Activated T-cell treated with anti-CD3 and anti-CD28 coated beads for 24 hours (primary cell): ENCODE results near the gene SFT2D3.

Source experiments
- DNase-seq: peaks from one replicate; pipeline ENCODE4 v3.0.0-alpha.2; 2020; ENCODE audit warnings: low read depth

Gene SFT2D3

DNA sequence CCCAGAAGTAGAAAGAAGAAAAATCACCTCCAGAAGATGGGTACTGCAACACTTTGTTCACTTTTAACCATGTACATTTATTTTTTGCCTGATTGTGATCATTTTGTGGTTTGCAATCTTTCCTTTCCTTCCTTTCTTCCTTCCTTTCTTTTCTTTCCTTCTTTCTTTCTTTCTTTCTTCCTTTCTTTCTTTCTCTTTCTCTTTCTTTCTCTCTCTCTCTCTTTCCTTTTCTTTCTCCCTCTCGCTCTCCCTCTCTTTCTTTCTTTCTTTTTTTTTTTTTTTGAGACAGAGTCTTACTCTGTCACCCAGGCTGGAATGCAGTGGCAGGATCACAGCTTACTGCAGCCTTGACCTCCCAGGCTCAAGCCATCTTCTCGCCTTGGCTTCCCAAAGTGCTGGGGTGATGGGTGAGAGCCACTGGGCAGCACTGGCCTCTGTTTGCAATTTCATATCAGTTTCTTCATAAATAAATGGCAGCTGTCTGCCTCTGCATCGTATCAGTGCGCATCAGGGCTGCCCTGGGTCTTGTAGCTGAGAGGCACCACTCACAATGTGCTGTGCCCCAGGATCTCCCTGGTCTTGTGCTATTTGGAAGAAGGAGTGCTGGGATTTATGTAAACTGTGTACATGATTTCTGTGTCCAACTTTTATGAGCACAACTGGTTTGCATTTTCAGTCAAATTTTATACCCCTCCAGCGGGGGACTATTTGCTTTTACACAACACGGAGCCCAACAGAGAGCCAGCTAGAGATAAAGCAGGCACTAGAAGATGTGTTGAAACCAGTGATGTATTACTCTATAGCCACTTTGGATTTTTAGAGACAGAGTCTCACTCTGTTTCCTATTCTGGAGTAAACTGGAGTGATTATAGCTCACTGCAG, 19.1 kb upstream of the SFT2D3 start:
- DNase-seq, result no peak

DNA sequence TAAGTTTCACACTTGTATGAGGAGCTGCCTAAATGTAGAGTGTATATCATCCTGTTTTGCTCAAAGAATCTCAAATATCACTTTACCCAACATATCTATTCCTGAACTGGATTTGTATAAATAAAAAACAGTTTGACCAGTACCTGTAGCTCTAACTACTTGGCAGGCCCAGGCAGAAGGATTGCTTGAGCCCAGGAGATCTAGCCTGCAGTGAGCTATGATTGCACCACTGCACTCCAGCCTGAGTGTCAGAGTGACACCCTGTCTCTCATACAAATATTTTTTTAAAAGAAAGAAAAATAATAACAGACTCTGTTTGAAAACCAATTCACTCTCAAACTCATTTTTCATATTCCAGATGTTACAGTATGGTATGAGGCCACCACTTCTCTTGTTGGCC, 18.2 kb upstream of the SFT2D3 start:
- DNase-seq, result no peak

DNA sequence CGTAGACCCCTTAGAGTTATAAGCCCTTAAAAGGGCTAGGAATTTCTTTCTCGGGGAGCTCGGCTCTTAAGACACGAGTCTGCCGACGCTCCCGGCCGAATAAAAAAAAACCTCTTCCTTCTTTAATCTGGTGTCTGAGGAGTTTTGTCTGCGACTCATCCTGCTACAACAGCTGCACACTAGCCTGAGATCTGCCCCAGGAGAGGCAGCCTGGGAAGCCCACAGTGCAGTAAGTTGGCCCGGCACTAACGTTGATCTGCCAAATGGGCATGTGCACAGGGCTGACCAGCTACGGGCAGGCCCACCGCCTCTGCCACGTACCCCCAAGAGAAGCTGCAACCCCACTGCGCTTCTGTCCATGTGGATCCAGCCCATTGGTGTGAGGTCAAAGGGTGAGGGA, 17.5 kb upstream of the SFT2D3 start:
- no peak for DNase-seq

DNA sequence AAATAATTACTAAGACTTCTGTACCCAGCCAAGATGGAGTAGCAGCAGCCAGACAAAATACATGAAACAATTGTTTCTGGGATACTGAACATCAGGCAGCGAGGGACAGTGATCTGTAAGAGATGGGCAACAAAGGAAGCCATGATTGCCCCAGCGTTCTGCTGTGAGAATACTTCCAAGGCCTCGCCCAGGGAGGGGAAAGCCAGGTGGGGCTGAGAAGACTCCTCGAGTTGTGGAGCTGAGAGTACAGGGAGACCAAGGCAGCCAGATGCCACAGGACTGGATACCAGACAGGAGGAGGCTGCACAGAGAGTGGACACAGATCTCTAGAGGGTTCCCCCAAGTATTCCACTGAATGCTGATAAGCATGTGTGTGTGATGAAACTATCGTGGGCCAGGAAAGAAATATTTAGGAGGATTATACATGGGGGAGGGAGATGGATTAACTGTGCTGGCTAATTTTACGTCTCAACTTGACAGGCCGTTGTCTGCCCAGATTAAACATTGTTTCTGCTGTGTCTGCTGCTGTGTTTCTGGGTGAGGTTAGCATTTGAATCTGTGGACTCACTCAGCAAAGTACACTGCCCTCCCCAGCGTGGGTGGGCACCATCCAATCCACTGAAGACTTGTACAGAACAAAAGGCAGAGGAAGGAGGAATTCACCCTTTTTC, 15.8 kb upstream of the SFT2D3 start:
- DNase-seq, result no peak

DNA sequence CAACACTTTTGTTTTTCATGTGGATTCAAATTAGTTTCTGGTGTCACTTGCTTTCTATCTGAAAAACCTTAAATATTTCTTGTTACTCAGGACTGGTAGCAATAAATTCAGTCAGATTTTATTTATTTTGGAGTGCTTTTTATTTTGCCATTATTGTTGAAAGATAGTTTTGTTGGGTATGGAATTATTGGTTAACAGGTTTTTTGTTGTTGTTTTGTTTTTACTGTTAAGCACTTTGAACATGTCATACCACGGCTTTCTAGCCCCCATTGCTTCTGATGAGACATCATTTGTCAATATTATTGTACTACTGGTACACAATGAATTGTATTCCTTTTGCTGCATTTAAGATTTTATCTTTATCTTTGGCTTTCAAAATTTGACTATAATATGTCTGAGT, 12.9 kb upstream of the SFT2D3 start:
- DNase-seq, result no peak

DNA sequence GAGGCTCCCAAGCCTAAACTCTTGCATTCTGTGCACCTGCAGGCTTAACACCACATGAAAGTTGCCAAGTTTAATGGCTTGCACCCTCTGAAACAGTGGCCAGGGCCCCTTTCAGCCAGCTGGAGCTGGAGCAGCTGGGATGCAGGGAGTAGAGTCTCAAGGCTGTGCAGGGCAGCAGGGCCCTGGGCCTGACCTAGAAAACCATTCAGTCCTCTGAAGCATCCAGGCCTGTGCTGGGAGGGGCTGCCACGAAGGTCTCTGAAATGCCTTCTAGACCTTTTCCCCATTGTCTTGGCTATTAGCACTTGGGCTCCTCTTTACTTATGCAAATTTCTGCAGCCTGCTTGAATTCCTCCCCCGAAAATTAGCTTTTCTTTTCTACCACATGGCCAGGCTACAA, 10.6 kb upstream of the SFT2D3 start:
- DNase-seq, result no peak

DNA sequence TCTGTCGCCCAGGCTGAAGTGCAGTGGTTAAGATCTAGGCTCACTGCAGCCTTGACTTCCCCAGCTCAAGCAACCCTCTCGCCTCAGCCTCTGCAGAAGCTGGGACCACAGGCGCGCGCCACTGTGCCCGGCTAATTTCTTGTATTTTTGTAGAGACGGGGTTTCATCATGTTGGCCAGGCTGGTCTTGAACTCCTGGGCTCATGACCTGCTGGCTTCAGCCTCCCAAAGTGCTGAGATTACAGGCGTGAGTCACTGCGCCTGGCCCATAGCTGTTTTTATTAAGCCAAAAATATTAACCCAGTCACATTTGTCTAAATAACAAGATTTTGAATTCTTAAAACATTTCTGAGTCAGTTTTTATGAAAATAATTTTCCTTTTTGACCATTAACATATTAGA, 6.3 kb upstream of the SFT2D3 start:
- no peak for DNase-seq

DNA sequence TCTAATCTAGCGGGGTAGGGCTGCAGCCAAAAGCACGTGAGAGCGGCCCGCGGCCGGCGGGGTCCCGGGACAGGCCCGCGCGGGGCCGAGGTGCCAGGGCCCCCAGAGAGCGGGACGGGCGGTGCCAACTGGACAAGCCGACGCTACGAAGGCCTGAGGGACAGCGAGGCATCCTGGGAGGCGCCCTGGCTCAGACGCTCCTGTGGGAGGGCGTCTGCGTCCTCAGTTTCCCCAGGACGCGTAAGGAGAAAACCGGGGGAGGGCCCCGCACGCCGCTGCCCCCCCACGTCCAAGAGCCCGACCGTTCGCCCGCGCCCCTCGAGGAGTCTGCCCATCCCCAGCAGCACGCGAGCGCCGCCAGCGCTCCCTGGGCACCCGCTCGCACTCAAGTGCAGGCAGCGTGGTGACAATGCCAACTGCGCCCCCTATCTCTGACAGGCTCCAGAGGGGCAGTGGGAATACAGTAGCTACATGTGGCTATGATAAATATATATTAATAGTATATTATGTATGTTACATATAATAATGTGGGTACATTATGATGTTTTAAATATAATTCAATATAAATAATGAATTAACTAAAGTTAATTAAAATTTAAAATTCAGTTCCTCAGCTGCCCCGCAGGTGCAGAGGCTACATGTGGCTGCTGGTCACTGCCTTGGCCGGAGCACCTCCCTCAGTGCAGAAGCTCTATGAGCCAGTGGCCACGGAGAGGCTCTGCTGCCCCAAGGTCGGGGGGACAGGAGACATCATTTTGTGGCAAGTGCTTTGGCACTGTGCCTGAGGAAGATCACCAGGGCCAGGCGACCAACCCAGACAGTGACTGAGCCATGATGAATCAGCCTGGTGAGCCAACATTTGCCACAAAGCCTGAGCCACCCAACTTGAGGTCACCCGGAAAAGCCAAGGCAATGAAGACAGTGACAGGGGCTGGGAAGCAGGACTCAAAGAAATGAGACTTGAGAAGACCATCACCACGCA, 5.5 kb upstream of the SFT2D3 start:
- DNase-seq, result peak; percentile 48

DNA sequence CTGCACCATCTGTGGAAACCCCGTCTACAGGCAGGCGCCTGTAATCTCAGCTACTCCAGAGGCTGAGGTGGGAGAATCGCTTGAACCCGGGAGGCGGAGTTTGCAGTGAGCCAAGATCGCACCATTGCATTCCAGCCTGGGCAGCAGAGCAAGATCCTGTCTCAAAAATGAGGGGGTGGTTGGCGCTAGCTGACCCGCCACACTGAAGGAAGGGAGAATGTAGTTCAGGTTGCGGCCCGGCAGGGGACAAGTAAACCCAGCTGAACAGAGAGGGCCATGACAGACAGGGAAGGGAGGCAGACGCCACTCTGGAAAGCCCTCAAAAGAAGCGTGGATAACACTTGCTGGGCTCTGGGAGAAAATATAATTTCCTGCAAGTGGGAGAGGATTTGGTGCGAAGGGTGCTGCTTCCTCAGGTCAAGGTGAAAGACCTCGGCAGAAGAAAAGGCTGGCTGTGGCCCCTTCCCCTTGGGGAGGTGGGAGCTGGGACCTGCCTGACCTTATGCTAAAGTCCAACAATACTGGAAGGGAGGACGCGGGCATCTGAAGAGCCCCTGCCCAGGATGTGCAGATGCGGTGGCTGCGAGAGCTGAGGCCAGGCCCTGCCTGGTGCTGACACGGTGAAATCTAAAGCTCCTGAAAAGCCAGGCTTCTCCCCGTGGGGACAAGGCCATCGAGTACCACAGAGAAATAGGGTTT, 3.7 kb upstream of the SFT2D3 start:
- no peak for DNase-seq

DNA sequence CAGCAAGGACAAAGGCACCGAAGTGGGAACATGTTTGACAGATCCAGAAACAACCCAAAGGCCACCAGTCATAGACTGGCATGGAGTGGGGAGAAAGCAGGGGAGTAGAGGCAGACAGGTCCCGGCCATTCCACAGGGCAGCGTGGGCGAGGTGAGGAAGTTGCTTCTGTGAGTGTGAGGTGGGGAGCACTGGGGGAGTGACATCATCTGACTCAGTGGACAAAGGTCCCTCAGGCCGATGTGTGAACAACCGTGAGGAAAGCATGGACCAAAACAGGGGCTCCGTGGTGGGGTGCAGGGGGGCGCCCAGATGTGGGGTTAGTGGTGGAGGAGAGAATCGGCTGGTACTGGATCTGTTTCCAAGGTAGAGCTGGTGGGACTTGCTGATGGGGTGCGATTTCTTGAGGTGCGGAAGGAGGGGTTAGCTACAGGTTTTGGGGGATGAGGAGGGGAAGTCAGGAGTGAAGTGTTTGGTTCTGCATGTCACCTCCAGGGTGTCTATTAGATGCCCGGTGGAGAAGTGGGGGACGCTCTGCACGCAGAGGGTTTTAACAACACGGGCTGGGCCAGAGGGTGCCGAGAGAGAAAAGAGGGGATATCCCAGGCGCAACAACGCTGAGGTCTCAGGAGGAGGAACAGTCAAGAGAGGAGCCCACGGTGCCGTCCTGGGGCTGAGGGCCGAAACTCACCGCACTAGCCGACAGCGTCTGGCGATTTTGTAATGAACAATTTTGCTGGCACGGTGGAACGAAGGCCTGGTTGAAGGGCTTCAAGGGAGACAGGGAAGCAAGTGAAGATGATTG, 2.5 kb upstream of the SFT2D3 start:
- DNase-seq, result no peak

DNA sequence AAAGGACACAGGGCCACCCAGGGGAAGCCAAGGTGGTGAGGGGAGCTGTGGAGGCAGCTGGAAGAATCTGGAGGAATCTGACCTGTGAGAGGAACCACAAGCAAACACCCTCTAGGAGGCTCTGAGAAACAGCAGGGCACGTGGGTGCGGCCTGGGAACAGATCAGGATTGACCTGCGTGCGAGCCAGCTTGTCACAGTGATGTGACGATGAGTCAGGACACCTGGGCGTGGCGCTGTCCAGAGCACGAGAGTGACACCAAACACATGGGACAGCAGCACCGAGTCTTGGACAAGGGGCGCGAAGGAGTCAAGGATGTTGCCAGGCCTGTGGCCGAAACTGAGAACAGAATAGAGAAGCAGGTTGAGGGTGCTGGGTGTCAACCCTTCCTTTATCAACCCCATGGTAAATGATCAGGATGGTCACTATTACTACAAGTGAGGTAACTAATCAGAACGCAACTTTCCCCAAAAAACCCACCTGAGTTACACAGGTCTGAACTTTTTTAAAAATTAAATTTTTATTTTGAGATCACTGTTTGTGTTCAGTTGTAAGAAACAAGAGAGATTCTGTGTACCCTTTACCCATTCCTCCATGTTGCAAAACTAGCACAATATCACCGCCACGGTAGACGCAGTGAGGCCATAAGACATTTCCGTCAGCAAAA, 637 bp upstream of the SFT2D3 start:
- no peak for DNase-seq

DNA sequence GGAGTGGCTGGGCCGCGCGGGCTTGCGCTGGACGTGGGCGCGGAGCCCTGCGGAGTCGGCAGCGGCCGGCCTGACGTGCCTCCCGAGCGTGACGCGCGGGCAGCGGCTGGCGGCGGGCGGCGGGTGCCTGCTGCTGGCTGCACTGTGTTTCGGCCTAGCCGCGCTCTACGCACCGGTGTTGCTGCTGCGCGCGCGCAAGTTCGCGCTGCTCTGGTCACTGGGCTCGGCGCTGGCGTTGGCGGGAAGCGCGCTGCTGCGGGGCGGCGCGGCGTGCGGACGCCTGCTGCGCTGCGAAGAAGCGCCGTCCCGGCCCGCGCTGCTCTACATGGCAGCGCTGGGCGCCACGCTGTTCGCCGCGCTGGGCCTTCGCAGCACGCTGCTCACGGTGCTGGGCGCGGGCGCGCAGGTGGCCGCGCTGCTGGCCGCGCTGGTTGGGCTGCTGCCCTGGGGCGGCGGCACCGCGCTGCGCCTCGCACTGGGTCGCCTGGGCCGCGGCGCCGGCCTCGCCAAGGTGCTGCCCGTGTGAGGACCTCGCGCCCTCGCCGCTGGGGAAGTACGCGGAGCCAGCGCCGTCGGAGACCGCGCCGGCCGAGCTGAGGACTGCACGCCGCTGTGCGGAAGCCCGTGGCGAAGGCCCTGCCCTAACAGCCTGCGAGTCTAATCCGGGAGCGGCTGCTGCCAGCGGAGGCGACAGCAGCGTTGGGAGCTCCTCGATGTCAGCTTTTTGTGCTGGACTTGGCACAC, 526 bp downstream of the SFT2D3 start:
- peak; percentile 66 for DNase-seq

DNA sequence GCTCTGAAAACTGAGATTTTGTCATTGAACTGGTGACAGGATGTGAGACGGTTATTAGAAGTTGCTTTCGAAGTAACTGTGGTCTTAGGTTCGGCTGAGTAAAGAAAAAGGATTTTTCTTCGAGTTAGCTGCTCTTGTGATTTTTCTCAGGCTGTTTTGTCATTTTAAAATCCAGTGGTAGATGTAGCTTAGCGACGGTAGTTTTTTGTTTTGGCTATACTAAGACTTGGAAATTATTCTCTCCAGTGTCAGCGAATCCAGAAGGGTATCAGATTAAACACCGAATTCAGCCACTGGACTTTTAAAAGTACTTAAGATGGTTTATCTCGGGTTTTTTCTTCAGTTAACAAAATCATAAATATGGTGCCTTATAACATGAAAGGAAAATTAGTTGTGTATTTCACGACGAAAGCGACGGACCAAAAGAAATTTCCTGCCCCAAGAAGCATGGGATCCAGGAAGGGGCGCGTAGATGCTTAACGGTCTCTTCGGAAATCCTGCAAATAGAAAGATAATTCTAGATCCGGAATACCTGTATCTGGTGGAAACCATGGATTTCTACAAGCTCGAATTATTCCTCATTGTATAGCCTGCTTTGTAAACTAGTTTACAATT, 1.2 kb downstream of the SFT2D3 start:
- no peak for DNase-seq

DNA sequence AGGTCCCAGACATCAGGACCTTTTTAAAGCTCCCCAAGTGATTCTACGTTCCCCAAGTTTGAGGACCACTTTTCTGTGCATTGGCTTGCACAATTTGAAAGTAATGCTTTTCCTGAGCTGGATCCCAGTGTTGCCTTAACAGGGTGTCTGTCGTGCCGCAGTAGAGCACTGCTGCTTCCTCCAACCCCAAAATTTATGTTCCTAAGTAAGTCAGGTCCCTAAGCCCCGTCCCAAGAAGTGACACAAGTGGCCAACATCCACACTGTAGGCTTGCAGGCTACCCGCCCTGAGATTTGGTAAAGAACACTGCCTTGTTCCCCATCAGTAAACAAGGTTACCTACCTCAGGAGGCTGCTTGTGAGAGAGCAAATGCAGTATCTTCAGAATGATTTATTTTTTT, 2.0 kb downstream of the SFT2D3 start:
- DNase-seq, result no peak

DNA sequence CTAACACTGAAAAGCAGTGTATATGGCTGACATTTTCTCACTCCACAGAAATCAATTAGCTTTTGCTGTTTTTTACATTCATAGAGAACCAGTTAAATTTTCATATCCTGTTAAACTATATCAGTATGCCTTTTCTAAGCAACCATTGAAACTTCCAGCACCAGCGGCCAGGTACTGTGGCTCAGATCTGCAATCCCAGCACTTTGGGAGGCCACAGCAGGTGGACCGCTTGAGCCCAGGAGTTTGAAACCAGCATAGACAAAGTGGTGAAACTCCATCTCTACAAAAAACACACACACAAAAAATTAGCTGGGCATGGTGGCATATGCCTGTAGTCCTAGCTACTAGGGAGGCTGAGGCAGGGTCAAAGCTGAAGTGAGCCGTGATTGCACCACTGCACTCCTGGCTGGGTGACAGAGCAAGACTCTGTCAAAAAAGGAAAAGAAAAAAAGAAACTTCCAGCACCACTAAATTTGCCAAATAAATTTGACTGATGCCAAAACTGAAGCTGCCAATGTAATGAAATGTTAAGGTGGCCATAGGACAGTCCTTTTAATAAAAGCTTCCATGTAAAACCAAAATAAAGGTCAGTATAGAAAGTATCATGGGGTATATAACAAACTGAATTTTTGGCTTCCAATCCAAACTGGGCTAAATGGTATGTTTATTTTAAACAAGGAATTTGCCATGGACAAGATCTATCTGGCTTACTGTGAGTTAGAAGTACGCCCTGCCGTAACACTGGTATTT, 3.5 kb downstream of the SFT2D3 start:
- no peak for DNase-seq

DNA sequence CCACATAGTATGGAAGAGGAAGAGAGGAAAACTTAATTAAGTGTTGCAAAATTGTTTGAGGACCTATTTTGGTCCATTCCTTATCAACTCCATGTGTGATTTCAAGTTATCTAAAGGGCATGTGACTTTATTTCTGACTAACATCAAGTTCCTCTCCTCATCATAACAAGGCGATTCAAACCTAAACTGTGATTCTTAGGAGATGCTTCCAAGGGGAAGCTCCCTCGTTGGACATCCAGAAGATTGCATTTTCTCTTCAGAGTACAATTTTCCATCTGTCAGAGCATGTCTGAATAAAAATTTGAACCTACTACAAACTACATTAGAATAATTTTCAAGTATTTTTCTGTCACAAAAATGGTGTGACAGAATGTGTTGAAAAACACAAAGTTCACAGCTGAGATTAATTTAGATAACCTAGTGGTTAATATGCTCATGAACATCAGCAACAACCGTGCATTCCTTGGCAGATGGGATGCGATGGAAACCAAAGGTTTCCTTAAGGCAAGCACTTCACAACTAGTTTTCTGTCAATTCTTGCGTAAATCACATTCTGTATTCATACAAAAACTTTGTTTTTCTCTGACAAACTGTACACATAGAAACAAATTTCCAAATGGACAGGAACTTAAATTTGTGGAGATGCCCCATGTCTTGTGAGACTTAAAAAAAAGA, 4.2 kb downstream of the SFT2D3 start:
- no peak for DNase-seq

DNA sequence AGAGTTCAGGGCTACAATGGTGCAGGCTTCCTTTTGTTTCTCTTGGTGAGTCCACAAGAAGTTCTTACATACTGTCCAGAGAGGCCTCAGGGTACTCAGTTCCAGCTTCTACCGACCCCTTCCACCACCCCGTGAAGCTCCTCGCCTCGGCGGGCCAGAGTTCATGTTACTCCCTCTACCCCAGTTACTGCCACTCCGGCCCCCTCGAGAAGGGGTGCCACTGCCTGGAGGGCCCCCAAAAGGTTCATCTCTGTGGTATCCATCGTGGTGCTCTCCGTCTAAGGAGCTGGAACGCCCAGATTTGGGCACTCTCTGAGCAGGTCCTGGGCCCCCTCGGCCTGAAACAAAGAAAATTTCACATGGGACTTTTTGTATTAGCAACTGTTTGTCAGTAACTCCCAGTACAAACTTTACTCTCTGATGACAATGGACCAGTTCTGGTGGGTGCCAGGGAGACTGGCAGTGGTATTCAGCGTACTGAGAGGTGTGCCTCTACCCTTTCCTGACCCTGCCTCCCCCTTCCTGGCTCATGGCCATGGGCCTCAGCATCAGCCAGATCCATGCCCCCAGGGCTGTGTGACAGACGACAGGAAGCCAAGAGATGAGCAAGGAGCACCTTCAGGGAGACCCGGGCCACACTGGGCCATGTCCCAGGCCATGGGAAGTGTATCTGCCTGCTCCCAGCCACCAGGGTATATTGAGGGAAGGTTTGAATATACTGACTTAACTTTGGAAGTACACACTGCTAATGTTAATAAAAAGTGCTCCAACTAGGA, 5.1 kb downstream of the SFT2D3 start:
- no peak for DNase-seq
